Muscle of back (tissue), 10 donors: ENCODE measurements around the gene SKIC8. TPM values are rescaled to one million over a fixed set of nuclear protein-coding genes. Genes with fewer than 3 reads are reported as not detected.

Experiments
- polyA plus RNA-seq, 10 donors: library from polyadenylated mRNA; unstranded; fragments of 120-200 nt; gene quantifications; one replicate each; pipeline ENCODE4 v1.2.1, GENCODE V29; 2013; ENCODE audit not compliant: insufficient read length in 10 of 10

Gene SKIC8
- polyA plus RNA-seq, 10 donors = 49.9 to 74.2 (median 56.3) TPM

Other genes starting within 250 kb of the SKIC8 start
- gene TBC1D2B, start 221.9 kb downstream of the SKIC8 start, polyA plus RNA-seq = 10 to 100 TPM; 24.4 to 39.6 (median 31.3) TPM
- under 1 TPM; 0.07 to 0.21 (median 0.14) TPM for gene SH2D7, start 207.0 kb downstream of the SKIC8 start, polyA plus RNA-seq
- 10 to 100 TPM in 8 of 10 donors, 1 to 10 TPM in 2; 9.0 to 23.3 (median 18.6) TPM for gene CIB2, start 168.2 kb downstream of the SKIC8 start, polyA plus RNA-seq
- 10 to 100 TPM; 32.8 to 54.9 (median 39.0) TPM for gene IDH3A, start 150.2 kb downstream of the SKIC8 start, polyA plus RNA-seq
- 1 to 10 TPM in 2 of 10 donors, under 1 TPM in 8; 0.15 to 1.2 (median 0.49) TPM for gene ACSBG1, start 65.0 kb downstream of the SKIC8 start, polyA plus RNA-seq
- 10 to 100 TPM; 68.8 to 99.9 (median 86.3) TPM for gene DNAJA4, start 35.0 kb downstream of the SKIC8 start, polyA plus RNA-seq
- 100 to 1,000 TPM in 1 of 10 donors, 10 to 100 TPM in 8, 1 to 10 TPM in 1; 7.7 to 110 (median 53.8) TPM for gene CRABP1, start 40.7 kb upstream of the SKIC8 start, polyA plus RNA-seq
- 10 to 100 TPM; 35.1 to 54.0 (median 42.4) TPM for gene IREB2, start 138.6 kb upstream of the SKIC8 start, polyA plus RNA-seq
- gene HYKK, start 208.0 kb upstream of the SKIC8 start, polyA plus RNA-seq = 1 to 10 TPM; 1.5 to 3.8 (median 2.1) TPM
- gene PSMA4, start 240.8 kb upstream of the SKIC8 start, polyA plus RNA-seq = 100 to 1,000 TPM; 136 to 185 (median 164) TPM